GM19397 (cell line): ENCODE data around the gene NSMCE4A.
"Not testable (repeated sequence)": the region's sequence is repeated elsewhere in the genome, so short reads cannot be mapped to it uniquely, and the experiment has no call there.

Experiments
- ATAC-seq: cut with Tn5 transposase; IDR thresholded peaks from one replicate; pipeline ENCODE4 v1.9.1; 2021; ENCODE audit warnings: mild to moderate bottlenecking, moderate library complexity; ENCODE audit not compliant: unreplicated experiment

Gene NSMCE4A

GRCh38 chr10:121974535-121975294, at the start of gene NSMCE4A:
Gene NSMCE4A, minus strand, starts transcription at chr10:121975217. Its CDS starts 52 bp downstream, at chr10:121975165.
- peak; percentile 83 for ATAC-seq

GRCh38 chr10:122023257-122023656, 48.2 kb upstream of the NSMCE4A start:
- not testable (repeated sequence) for ATAC-seq

- no peak for ATAC-seq
Measured at GRCh38 chr10:122022276-122022675, 47.3 kb upstream of the NSMCE4A start.

- ATAC-seq, result no peak
Measured at GRCh38 chr10:122021828-122022227, 46.8 kb upstream of the NSMCE4A start.

- no peak for ATAC-seq
Measured at GRCh38 chr10:122021379-122021778, 46.4 kb upstream of the NSMCE4A start.

- ATAC-seq, result no peak
Measured at GRCh38 chr10:122020226-122020625, 45.2 kb upstream of the NSMCE4A start.

GRCh38 chr10:122019414-122019975, 44.5 kb upstream of the NSMCE4A start:
- no peak for ATAC-seq

GRCh38 chr10:122018951-122019413, 44.0 kb upstream of the NSMCE4A start:
- ATAC-seq, result no peak

GRCh38 chr10:122018491-122018890, 43.5 kb upstream of the NSMCE4A start:
- ATAC-seq, result no peak

- not testable (repeated sequence) for ATAC-seq
Measured at GRCh38 chr10:122017926-122018325, 42.9 kb upstream of the NSMCE4A start.

- ATAC-seq, result no peak
Measured at GRCh38 chr10:122014652-122015248, 39.7 kb upstream of the NSMCE4A start.

- no peak for ATAC-seq
Measured at GRCh38 chr10:122013311-122013780, 38.3 kb upstream of the NSMCE4A start.

- no peak for ATAC-seq
Measured at GRCh38 chr10:122012731-122013130, 37.7 kb upstream of the NSMCE4A start.

- ATAC-seq, result no peak
Measured at GRCh38 chr10:122010405-122011050, 35.5 kb upstream of the NSMCE4A start.

GRCh38 chr10:122007415-122007814, 32.4 kb upstream of the NSMCE4A start:
- no peak for ATAC-seq

GRCh38 chr10:122001698-122002097, 26.7 kb upstream of the NSMCE4A start:
- no peak for ATAC-seq

- no peak for ATAC-seq
Measured at GRCh38 chr10:121999301-121999700, 24.3 kb upstream of the NSMCE4A start.

GRCh38 chr10:121998462-121998861, 23.4 kb upstream of the NSMCE4A start:
- no peak for ATAC-seq

- ATAC-seq, result no peak
Measured at GRCh38 chr10:121994429-121994941, 19.5 kb upstream of the NSMCE4A start.

GRCh38 chr10:121991727-121992126, 16.7 kb upstream of the NSMCE4A start:
- not testable (repeated sequence) for ATAC-seq

- no peak for ATAC-seq
Measured at GRCh38 chr10:121990015-121990677, 15.1 kb upstream of the NSMCE4A start.
